KMS-11 (cell line): ENCODE results near the gene YWHAH.

Experiments used
- H2AFZ ChIP-seq: fragments of 200-600 bp; sonication (generic); 2 replicates; pipeline ENCODE4 v1.6.1; 2016; ENCODE audit warnings: antibody characterized with exemption, mixed run types, low read depth
- H3K27ac ChIP-seq: fragments of 200-600 bp; sonication (generic); 2 replicates; pipeline ENCODE4 v1.6.1; 2016; ENCODE audit warnings: mild to moderate bottlenecking, mixed run types
- H3K27me3 ChIP-seq: fragments of 200-600 bp; sonication (generic); 2 replicates; pipeline ENCODE4 v1.6.1; 2017; ENCODE audit warnings: mild to moderate bottlenecking, low read depth, mixed run types, moderate library complexity; ENCODE audit not compliant: insufficient read depth
- H3K36me3 ChIP-seq: fragments of 200-600 bp; sonication (generic); 2 replicates; pipeline ENCODE4 v1.6.1; 2017; ENCODE audit warnings: mild to moderate bottlenecking, mixed run types; ENCODE audit not compliant: insufficient read depth
- H3K4me1 ChIP-seq: fragments of 200-600 bp; sonication (generic); 2 replicates; pipeline ENCODE4 v1.6.1; 2016; ENCODE audit warnings: mild to moderate bottlenecking, low read depth, mixed run types; ENCODE audit not compliant: poor library complexity, severe bottlenecking
- H3K4me2 ChIP-seq: fragments of 200-600 bp; sonication (generic); 2 replicates; pipeline ENCODE4 v1.7.0; 2016; ENCODE audit warnings: mild to moderate bottlenecking, mixed run types
- H3K4me3 ChIP-seq: fragments of 200-600 bp; sonication (generic); IDR thresholded peaks from 2 replicates; pipeline ENCODE4 v1.6.1; 2017; ENCODE audit warnings: low read depth, low read length, mixed read lengths; ENCODE audit not compliant: insufficient read depth
- H3K79me2 ChIP-seq: fragments of 200-600 bp; sonication (generic); 2 replicates; pipeline ENCODE4 v1.6.1; 2016; ENCODE audit warnings: low read depth, mixed run types; ENCODE audit not compliant: insufficient read depth
- H3K9ac ChIP-seq: fragments of 200-600 bp; sonication (generic); 2 replicates; pipeline ENCODE4 v1.6.1; 2016; ENCODE audit warnings: mild to moderate bottlenecking, mixed run types
- H4K20me1 ChIP-seq: fragments of 200-600 bp; sonication (generic); 2 replicates; pipeline ENCODE4 v1.6.1; 2016; ENCODE audit warnings: mild to moderate bottlenecking, mixed run types; ENCODE audit not compliant: insufficient read depth
- CTCF ChIP-seq: fragments of 200-600 bp; sonication (generic); conservative IDR thresholded peaks from 2 replicates; pipeline ENCODE4 v1.6.1; 2017; ENCODE audit warnings: low read depth, mild to moderate bottlenecking, antibody characterized with exemption, low read length, moderate library complexity, mixed read lengths

Gene YWHAH

DNA sequence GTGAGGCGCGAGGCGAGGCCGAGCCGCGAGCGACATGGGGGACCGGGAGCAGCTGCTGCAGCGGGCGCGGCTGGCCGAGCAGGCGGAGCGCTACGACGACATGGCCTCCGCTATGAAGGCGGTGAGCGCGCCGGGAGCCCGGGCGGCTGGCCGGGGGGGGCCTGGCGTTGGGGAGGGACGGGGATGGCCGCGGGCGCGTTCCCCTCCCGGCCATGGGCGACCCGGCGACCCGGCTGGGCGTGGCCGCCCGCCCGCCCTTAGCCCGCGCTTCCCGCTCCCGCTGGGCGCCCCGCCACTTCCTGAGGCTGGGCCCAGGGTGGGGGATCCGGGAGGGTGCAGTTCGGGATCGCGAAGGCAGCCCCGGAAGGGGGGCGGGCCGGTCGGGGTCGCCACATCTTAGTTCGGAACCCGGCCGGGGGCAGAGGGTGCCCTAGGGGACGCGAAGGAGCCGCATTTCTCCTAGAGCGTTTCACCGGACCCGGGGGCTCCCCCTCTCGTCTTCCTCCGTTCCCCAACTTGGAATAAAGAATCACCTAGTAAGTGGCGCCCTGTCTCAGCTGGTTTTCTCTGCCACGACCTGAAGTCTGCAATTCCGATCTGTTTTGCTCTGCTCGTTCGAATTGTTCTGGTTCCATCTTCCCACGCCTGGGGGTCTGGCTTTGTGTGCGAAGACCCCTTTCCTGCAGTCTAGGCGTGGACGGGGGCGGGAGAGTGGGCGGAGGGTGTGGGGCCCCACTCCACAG lies 536 bp downstream of the YWHAH start:
- Histone ChIP-seq H3K4me3 (peak overlapping the region; percentile 55), H4K20me1 (peaks cover 24% of the 10 kb centered on the region), H3K36me3 (peaks cover 6% of the 10 kb centered on the region; the same call in 1 of the 2 replicates), H3K27ac (peak overlapping the region; percentile 60), H3K4me1 (peaks cover 32% of the 10 kb centered on the region), H3K27me3 (no peaks in the 10 kb centered on the region), H2AFZ (peak overlapping the region; percentile 19; the same call in 1 of the 2 replicates), H3K4me2 (peak overlapping the region; percentile 87), H3K79me2 (peaks cover 51% of the 10 kb centered on the region), H3K9ac (peak overlapping the region; percentile 89)
- no peak for TF ChIP-seq CTCF

DNA sequence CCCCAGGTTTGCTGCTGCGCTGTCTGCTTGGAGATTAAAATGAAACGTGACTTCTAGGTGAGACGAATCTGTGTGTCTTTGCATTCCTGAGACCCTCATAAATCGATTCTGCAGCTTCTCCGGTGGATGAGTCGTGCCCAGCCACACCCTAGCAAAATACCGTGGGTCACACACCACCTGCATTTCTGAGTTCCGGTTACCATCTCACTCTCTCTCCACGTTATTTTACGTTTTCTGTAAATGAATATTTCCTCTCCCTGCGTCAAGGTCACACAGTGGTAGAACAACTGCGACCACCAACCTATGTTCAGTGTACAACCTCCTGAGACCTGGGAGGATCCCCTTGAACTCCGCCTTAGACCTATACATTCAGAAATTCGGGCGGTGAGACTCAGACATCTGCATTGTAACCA lies 1.1 kb downstream of the YWHAH start:
- Histone ChIP-seq H4K20me1 (peaks cover 24% of the 10 kb centered on the region), H3K4me2 (peak overlapping the region; percentile 87), H3K4me3 (peak overlapping the region; percentile 55), H3K4me1 (peaks cover 32% of the 10 kb centered on the region), H3K79me2 (peaks cover 57% of the 10 kb centered on the region), H3K36me3 (peaks cover 6% of the 10 kb centered on the region; the same call in 1 of the 2 replicates), H3K9ac (peak overlapping the region; percentile 89), H3K27me3 (no peaks in the 10 kb centered on the region), H2AFZ (no peak overlapping the region), H3K27ac (peak overlapping the region; percentile 60)
- TF ChIP-seq CTCF, result no peak

GRCh38 chr22:31945971-31946680 lies 1.8 kb downstream of the YWHAH start:
- Histone ChIP-seq H3K27ac (peak overlapping the region; percentile 60; the same call in 1 of the 2 replicates), H4K20me1 (peaks cover 28% of the 10 kb centered on the region), H3K4me1 (peaks cover 32% of the 10 kb centered on the region), H3K9ac (peak overlapping the region; percentile 89; the same call in 1 of the 2 replicates), H2AFZ (no peak overlapping the region), H3K4me2 (peak overlapping the region; percentile 87), H3K4me3 (no peak overlapping the region), H3K27me3 (no peaks in the 10 kb centered on the region), H3K79me2 (peaks cover 64% of the 10 kb centered on the region), H3K36me3 (peaks cover 6% of the 10 kb centered on the region; the same call in 1 of the 2 replicates)
- TF ChIP-seq CTCF, result no peak

- Histone ChIP-seq H3K79me2 (peaks cover 76% of the 10 kb centered on the region), H3K9ac (no peak overlapping the region), H3K36me3 (peaks cover 6% of the 10 kb centered on the region; the same call in 1 of the 2 replicates), H3K4me3 (no peak overlapping the region), H4K20me1 (peaks cover 33% of the 10 kb centered on the region), H3K4me1 (peaks cover 32% of the 10 kb centered on the region), H3K27ac (no peak overlapping the region; the same call in 1 of the 2 replicates), H3K27me3 (no peaks in the 10 kb centered on the region), H3K4me2 (peak overlapping the region; percentile 87; the same call in 1 of the 2 replicates), H2AFZ (no peak overlapping the region)
- TF ChIP-seq CTCF, result peak; percentile 59
Measured at GRCh38 chr22:31947296-31947695, 3.0 kb downstream of the YWHAH start.
